Activated T-cell treated with anti-CD3 and anti-CD28 coated beads, Interleukin-2, amount 50 U/mL, for 4 hours (primary cell): Measurements from ENCODE around the gene NBPF8. TPM values are rescaled to one million over a fixed set of nuclear protein-coding genes. Genes with fewer than 3 reads are reported as not detected.
A peak's percentile ranks its signal among the peaks of the same experiment; 100 is the strongest.
"Not testable (repeated sequence)": the region's sequence is repeated elsewhere in the genome, so short reads cannot be mapped to it uniquely, and the experiment has no call there.

Experiments used
- ATAC-seq, 2 donors: fragments of 200-7000 bp; cut with Tn5 transposase; one replicate each; pipeline ENCODE4 v1.10.0; 2021
- DNase-seq: peaks from one replicate; pipeline ENCODE4 v3.0.0-alpha.2; 2020
- H3K27me3 Mint-ChIP-seq: one replicate; pipeline ENCODE4 v1.8.0; 2021; ENCODE audit warnings: low read depth, mixed read lengths
- H3K36me3 Mint-ChIP-seq: one replicate; pipeline ENCODE4 v1.8.0; 2022; ENCODE audit warnings: mixed read lengths; ENCODE audit not compliant: insufficient read depth
- H3K4me1 Mint-ChIP-seq: one replicate; pipeline ENCODE4 v1.8.0; 2021; ENCODE audit warnings: low read depth, mixed read lengths
- H3K4me3 Mint-ChIP-seq: one replicate; pipeline ENCODE4 v1.8.0; 2021; ENCODE audit warnings: mild to moderate bottlenecking, moderate library complexity, mixed read lengths
- H3K9me3 Mint-ChIP-seq: one replicate; pipeline ENCODE4 v1.8.0; 2021; ENCODE audit warnings: mixed read lengths
- total RNA-seq, 3 donors: library from RNA; stranded (reverse); gene quantifications; one replicate each; pipeline ENCODE4 v1.2.1, GENCODE V29; 2021

NBPF8 gene, protein sequence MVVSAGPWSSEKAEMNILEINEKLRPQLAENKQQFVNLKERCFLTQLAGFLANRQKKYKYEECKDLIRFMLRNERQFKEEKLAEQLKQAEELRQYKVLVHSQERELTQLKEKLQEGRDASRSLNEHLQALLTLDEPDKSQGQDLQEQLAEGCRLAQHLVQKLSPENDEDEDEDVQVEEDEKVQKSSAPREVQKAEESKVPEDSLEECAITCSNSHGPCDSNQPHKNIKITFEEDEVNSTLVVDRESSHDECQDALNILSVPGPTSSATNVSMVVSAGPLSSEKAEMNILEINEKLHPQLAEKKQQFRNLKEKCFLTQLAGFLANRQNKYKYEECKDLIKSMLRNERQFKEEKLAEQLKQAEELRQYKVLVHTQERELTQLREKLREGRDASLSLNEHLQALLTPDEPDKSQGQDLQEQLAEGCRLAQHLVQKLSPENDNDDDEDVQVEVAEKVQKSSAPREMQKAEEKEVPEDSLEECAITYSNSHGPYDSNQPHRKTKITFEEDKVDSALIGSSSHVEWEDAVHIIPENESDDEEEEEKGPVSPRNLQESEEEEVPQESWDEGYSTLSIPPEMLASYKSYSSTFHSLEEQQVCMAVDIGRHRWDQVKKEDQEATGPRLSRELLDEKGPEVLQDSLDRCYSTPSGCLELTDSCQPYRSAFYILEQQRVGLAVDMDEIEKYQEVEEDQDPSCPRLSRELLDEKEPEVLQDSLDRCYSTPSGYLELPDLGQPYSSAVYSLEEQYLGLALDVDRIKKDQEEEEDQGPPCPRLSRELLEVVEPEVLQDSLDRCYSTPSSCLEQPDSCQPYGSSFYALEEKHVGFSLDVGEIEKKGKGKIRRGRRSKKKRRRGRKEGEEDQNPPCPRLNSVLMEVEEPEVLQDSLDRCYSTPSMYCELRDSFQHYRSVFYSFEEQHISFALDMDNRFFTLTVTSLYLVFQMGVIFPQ
- total RNA-seq: 10 to 100 TPM in 2 of 3 donors, 1 to 10 TPM in 1; 5.7 to 20.5 (median 18.1) TPM

DNA sequence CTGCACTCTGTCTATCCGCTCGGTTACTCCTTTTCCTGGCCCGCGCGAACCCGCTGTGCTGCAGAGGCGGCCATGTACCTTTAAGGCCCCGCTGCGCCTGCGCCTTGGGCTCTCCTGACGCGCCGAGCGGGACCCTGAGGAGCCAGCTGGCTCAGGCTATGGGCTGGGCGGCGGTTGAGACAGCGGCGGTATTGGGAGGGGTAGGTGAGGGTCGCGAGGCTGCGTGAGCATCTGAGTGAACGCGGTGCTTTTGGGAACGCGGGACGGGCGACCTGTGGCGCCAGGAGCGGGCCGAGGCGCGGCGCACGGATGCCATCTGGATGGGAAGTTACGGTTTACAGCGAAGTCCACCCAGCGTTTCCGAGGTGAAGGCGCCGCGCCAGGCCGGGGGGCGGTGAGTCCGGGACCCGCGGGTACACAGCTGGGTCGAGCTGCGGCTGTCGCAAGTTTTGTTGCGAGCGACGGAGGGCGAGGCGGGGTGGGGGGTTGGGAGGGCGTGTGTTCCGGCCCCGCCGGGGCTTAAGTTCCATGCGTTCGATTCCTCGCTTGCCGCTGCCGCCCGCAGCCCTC is at the start of gene NBPF8:
NBPF8 (plus strand) TSS at position 125 of the 570 bp plus-strand sequence. CDS start 21,488 bp downstream, outside the sequence.
- H3K27me3 Mint-ChIP-seq, H3K4me1 Mint-ChIP-seq, H3K36me3 Mint-ChIP-seq, H3K9me3 Mint-ChIP-seq: not testable (repeated sequence)
- ATAC-seq (peak; percentile 99), DNase-seq (peak; percentile 67)
- H3K4me3 Mint-ChIP-seq: peak within 1 kb of the TSS; percentile 85

- not testable (repeated sequence) for DNase-seq, H3K9me3 Mint-ChIP-seq, H3K27me3 Mint-ChIP-seq, H3K4me3 Mint-ChIP-seq, ATAC-seq, H3K36me3 Mint-ChIP-seq, H3K4me1 Mint-ChIP-seq
These were observed 47.1 kb upstream of the NBPF8 start for GRCh38 chr1:120367709-120368108.

GRCh38 chr1:120386651-120387050 is 28.2 kb upstream of the NBPF8 start:
- DNase-seq, H3K9me3 Mint-ChIP-seq, ATAC-seq, H3K27me3 Mint-ChIP-seq, H3K4me1 Mint-ChIP-seq, H3K4me3 Mint-ChIP-seq, H3K36me3 Mint-ChIP-seq: not testable (repeated sequence)

GRCh38 chr1:120388597-120389126 is 26.2 kb upstream of the NBPF8 start:
- not testable (repeated sequence) for H3K27me3 Mint-ChIP-seq, H3K4me1 Mint-ChIP-seq, H3K36me3 Mint-ChIP-seq, DNase-seq, H3K4me3 Mint-ChIP-seq, H3K9me3 Mint-ChIP-seq
- ATAC-seq: peak in 1 of 2 donors; percentile 25

GRCh38 chr1:120391365-120391764 is 23.5 kb upstream of the NBPF8 start:
- H3K9me3 Mint-ChIP-seq, H3K27me3 Mint-ChIP-seq, DNase-seq, ATAC-seq, H3K4me3 Mint-ChIP-seq, H3K36me3 Mint-ChIP-seq, H3K4me1 Mint-ChIP-seq: not testable (repeated sequence)

DNA sequence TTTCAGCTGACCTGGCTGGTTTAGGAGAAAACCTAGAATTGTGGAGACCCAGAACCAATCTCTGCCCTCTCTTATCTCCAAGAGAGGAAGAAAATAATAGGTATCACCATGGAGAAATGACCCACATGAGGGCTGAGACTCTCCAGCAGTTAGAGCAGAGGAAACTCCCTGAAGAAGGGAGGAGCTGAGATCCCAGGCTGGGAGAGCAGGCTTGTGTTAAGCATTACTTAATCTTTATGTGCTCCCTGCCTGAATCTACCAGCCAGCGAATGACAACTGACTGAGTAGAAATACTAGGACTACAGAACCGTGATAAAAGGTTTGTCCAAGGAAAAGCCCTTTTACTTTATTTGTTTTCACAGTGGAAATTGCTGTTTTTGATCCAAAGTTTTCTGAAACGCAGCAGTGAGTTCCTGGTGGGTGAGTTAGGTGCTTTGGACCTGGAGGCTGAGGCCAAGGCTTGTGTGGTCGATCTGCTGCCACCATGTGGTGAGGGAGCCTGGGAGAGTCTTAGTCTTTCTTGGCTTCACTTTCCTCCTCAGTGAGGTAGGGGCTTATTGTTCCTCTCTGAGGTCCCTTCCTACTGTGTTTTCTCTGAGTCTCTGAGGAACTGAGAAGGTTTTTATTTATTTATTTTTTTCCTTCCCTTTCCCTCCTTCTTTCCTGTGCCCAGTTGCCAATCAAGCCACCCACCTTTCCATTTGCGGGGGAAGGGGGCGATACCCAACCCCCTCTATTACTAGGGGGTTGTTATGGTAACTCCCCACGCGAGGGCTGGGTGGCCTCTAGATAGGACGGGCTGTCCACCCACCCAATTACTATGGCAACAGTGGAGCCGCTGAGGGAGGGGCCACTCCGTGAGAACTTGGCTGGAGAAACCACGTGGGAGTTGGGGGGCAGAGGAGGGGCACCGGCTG is 21.3 kb upstream of the NBPF8 start:
- H3K36me3 Mint-ChIP-seq, DNase-seq, H3K4me1 Mint-ChIP-seq, ATAC-seq, H3K9me3 Mint-ChIP-seq, H3K27me3 Mint-ChIP-seq, H3K4me3 Mint-ChIP-seq: not testable (repeated sequence)

DNA sequence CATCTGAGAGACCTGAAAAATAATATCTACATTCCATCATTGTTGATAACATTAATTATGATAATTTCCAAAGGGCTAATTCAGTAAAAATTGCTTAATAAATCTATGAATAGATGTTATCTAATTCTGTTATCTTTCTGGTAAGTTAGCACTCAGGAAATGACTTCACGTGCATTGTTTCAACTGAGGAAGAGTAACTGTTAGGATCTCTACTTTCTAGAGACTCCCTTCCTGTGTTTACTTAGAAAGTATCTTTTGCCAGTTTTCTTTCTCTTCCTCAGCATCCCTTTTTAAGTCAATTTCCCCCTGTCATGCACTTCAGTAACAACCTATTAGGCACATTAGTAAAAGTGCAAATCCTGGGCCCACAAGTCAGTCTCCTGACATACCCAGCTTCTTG is 9.5 kb upstream of the NBPF8 start:
- not testable (repeated sequence) for H3K4me1 Mint-ChIP-seq, ATAC-seq, H3K4me3 Mint-ChIP-seq

DNA sequence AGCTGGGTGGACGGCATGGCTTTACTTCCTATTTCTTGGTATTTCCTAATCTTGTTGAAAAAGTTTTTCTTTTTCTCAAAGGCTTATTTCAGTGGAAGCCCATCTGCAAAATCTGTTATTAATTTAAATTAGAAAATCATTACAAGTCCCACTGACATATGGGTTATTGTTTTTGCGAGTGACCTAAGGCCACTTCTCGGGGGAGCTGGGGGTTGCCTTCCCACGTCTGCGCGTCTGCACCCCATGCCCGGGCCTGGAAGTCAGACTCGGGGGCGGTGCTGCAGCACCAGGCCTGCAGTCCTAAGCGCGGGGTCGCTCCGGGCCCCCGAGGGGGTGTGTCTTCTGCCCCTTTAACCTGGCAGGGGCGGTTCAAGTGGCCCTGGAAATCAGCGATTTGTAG is 384 bp upstream of the NBPF8 start:
- H3K27me3 Mint-ChIP-seq, H3K4me1 Mint-ChIP-seq, H3K4me3 Mint-ChIP-seq, H3K9me3 Mint-ChIP-seq, DNase-seq, H3K36me3 Mint-ChIP-seq: not testable (repeated sequence)
- ATAC-seq: peak; percentile 11 to 12

More for the DNA sequence above, 9.5 kb upstream of the NBPF8 start:
- H3K9me3 Mint-ChIP-seq, H3K27me3 Mint-ChIP-seq, DNase-seq, H3K36me3 Mint-ChIP-seq: not testable (repeated sequence)

DNA sequence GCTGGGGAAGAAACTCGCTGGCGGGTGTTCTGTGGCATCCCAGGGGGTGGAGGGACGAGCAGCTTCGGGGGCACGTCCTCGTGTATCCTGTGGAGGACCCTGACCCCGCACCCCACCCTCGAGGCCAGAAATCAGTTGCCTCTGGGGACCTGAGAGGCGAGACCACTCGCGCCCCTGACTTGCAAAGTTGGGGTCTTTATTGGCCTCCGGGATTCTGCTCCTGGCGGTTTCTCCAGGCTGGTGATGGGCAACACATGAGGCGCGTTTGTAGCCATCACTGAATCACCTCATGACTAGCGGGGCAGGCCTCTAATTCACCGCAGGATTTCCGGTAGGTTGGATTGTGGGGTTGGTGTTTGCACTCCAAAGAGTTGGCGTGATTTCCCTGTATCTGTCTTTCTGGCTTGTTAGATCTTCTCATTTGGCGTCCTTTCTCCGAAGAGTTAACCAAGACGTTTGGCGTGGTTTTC is 692 bp downstream of the NBPF8 start:
- ATAC-seq: peak; percentile 26 to 49
- H3K4me3 Mint-ChIP-seq: peak overlapping the region; percentile 85
- not testable (repeated sequence) for DNase-seq, H3K4me1 Mint-ChIP-seq, H3K36me3 Mint-ChIP-seq, H3K27me3 Mint-ChIP-seq, H3K9me3 Mint-ChIP-seq

GRCh38 chr1:120425063-120425462 is 10.2 kb downstream of the NBPF8 start:
- not testable (repeated sequence) for H3K9me3 Mint-ChIP-seq, H3K4me1 Mint-ChIP-seq, H3K27me3 Mint-ChIP-seq

GRCh38 chr1:120431626-120432025 is 16.8 kb downstream of the NBPF8 start:
- not testable (repeated sequence) for H3K4me1 Mint-ChIP-seq, ATAC-seq, H3K9me3 Mint-ChIP-seq, H3K27me3 Mint-ChIP-seq, H3K4me3 Mint-ChIP-seq, DNase-seq, H3K36me3 Mint-ChIP-seq

More at GRCh38 chr1:120425063-120425462, 10.2 kb downstream of the NBPF8 start:
- DNase-seq, ATAC-seq, H3K4me3 Mint-ChIP-seq, H3K36me3 Mint-ChIP-seq: not testable (repeated sequence)

GRCh38 chr1:120433831-120434230 is 19.0 kb downstream of the NBPF8 start:
- not testable (repeated sequence) for ATAC-seq, H3K4me3 Mint-ChIP-seq, H3K9me3 Mint-ChIP-seq, H3K27me3 Mint-ChIP-seq, DNase-seq, H3K4me1 Mint-ChIP-seq, H3K36me3 Mint-ChIP-seq

DNA sequence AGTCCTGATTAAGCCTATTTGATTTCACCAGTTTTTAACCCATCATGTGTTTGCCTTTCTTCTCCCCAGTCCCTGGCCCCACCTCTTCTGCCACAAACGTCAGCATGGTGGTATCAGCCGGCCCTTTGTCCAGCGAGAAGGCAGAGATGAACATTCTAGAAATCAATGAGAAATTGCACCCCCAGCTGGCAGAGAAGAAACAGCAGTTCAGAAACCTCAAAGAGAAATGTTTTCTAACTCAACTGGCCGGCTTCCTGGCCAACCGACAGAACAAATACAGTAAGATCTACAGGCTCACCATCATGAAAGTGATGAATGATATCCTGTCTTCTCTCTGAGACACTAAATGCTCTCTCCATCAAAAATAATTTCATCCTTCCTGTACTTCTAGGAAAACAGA is 34.3 kb downstream of the NBPF8 start:
- ATAC-seq, H3K4me3 Mint-ChIP-seq: not testable (repeated sequence)

More for the DNA sequence above, 34.3 kb downstream of the NBPF8 start:
- DNase-seq, H3K27me3 Mint-ChIP-seq, H3K9me3 Mint-ChIP-seq, H3K4me1 Mint-ChIP-seq, H3K36me3 Mint-ChIP-seq: not testable (repeated sequence)
